Measurements from ENCODE around the gene SSH2.
"Not testable (repeated sequence)": the region's sequence is repeated elsewhere in the genome, so short reads cannot be mapped to it uniquely, and the experiment has no call there.

Gene SSH2, protein sequence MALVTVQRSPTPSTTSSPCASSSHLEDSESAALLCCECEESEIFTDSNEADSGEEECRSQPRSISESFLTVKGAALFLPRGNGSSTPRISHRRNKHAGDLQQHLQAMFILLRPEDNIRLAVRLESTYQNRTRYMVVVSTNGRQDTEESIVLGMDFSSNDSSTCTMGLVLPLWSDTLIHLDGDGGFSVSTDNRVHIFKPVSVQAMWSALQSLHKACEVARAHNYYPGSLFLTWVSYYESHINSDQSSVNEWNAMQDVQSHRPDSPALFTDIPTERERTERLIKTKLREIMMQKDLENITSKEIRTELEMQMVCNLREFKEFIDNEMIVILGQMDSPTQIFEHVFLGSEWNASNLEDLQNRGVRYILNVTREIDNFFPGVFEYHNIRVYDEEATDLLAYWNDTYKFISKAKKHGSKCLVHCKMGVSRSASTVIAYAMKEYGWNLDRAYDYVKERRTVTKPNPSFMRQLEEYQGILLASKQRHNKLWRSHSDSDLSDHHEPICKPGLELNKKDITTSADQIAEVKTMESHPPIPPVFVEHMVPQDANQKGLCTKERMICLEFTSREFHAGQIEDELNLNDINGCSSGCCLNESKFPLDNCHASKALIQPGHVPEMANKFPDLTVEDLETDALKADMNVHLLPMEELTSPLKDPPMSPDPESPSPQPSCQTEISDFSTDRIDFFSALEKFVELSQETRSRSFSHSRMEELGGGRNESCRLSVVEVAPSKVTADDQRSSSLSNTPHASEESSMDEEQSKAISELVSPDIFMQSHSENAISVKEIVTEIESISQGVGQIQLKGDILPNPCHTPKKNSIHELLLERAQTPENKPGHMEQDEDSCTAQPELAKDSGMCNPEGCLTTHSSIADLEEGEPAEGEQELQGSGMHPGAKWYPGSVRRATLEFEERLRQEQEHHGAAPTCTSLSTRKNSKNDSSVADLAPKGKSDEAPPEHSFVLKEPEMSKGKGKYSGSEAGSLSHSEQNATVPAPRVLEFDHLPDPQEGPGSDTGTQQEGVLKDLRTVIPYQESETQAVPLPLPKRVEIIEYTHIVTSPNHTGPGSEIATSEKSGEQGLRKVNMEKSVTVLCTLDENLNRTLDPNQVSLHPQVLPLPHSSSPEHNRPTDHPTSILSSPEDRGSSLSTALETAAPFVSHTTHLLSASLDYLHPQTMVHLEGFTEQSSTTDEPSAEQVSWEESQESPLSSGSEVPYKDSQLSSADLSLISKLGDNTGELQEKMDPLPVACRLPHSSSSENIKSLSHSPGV (N-terminal part only)

DNA sequence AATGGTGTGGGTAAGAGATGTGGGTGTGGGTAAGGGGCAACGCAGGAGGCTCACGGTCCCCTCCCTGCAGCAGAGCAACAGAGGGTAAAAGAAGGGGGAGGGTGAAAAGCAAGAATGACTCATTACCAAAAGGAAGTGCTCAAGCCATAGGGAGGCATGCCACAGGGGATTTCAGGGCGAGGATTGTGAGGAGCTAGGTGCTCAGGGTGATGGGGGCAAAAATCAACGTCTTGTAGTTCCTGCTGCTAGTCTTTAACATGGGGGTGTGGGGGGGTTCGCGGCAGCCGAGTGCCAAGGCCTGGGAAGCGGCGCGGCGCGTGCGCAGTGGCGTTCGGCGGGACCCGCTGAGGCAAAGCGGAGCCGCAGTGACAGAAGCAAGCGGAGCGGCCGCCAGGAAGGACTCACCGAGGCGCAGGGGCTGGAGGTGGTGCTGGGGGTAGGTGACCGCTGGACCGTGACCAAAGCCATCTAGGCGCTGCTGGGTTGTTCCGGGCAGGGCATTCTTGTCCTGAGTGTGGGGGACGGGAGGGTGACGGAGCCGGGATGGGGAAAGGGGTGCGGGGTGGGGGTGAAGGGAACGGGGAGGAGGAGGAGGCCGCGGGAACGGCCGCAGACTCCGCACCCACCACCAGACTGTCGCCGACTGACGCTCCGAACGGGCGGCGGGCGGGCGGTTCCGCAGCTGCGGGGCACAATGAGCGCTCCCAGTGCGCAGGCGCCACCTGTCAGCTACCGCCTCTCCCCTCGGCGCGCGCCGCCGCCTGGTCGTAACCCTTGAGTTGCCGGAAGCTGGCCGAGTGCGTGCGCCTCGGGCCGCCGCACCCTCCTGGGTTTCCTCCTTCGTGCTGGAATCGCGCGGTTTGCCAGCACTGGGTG lies at the start of gene SSH2:
Gene SSH2 (minus strand): TSS at position 696 of the 876 bp plus-strand sequence. CDS start 228 bp downstream, at position 468.
- peak; percentile 83 for DNase-seq

DNA sequence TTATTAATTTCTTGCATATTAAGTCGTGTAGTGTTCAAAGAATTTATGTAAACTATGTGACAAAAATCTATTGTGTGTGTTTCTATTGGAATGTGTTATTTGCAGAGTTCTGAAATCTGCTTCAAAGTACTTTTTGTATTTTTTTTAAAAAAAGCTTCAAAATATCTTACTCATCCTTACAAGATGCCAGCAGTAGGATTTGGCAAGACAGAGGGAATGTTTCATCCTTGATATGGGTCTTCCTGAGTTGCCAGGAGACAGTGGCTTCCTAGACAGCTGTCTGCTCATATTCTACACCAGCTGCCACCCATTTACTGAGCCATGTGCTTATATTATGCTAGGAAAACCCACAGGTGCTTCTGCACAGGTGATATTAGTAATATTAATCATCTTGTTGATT lies 47.8 kb upstream of the SSH2 start:
- no peak for DNase-seq

GRCh38 chr17:29973005-29973404 lies 43.0 kb upstream of the SSH2 start:
- DNase-seq, result no peak

DNA sequence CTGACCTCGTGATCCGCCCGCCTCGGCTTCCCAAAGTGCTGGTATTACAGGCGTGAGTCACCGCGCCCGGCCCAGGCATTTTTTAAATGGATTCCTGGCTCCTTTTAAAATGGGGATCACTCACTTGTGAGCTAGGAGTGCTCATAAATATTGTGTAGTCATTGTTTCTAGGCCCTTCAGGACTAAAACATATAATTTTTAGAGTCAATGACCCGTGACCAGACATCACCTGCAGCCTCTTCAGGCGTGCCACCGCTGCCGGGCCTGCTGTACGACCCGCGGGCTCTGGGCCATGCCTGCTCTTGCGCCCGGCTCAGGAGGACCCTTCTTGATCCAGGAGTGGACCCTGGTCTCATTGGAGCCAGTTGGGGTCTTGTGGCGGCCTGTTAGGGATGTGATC lies 42.2 kb upstream of the SSH2 start:
- DNase-seq, result no peak

DNA sequence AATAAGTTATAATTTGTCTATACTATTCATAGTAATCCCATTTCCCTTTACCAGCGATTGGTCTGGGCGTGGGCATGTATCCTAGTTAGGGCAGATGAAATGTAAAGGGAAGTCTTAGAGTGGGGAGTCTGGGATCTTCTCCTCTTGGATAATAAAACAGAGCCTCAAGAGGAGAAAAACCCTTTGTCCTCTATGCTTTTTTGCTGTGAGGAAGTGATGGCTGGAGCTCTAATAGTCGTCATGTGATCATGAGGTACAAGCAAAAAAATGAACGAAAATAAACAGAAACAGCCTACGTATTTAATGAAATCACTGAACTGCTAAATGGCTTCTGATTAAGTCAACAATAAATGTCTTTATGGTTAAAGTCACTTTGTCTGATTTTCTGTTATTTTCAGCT lies 38.2 kb upstream of the SSH2 start:
- no peak for DNase-seq

GRCh38 chr17:29962656-29963055 lies 32.6 kb upstream of the SSH2 start:
- DNase-seq, result no peak

DNA sequence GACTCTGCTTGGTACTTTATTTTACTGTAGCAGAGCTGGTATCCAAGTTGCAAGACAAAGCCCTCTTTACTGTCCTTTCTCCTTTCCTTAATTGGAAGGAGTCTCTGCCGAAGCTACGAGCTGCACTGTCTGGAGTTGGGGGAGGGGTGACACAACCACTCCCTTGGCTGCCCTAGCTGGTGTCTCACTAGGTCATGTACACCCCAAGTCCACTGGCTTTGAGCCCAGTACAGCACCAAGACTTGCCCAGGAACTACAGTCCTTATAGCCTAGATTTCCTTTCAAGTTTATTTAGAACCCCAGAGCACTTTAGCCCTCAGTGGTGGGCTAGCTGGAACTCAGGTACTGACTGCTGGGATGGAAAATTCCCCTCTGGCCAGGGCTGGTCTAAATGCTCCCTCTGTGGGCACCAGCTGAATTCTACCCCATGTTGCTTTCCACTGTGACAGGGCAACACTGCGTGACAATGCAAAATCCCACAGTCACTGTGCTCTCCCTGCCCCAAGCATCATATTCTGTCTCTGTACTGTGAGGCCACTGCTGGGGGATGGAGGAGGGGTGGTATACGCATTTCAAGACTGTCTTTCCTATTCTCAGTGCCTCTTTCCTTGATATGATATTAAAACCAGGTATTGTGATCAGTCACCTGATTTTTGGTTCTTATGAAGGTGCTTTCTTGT lies 29.8 kb upstream of the SSH2 start:
- no peak for DNase-seq

DNA sequence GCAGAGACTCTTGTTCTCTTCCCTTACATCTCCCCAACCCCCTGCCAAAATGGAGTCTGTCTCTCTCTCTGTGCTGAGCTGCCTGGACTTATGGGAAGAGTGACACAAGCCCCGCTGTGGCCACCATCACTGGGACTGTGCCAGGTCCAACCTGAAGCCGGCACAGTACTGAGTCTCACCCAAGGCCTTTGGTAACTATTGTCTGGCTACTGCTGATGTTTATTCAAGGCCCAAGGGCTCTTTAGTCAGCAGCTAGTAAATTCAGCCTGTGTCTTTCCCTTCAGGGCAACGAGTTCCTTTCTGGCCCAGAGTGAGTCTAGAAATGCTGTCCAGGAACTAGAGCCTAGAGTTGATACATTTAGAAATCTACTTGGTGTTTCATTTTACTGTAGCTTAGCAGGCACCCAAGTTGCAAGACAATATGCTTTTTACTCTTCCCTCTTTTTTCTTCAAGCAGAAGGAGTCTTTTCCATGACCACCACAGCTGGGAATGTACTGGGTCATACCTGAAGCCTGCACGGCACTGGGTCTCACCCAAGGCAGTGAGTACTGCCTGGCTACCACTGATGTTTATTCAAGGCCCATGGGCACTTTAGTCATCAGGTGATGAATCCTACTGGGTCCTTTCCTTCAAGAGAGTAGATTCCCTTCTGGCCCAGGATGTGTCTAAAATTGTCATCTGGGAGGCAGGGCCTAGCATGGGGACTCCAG lies 29.1 kb upstream of the SSH2 start:
- no peak for DNase-seq

- not testable (repeated sequence) for DNase-seq
Observed at GRCh38 chr17:29957488-29957887, 27.5 kb upstream of the SSH2 start.

DNA sequence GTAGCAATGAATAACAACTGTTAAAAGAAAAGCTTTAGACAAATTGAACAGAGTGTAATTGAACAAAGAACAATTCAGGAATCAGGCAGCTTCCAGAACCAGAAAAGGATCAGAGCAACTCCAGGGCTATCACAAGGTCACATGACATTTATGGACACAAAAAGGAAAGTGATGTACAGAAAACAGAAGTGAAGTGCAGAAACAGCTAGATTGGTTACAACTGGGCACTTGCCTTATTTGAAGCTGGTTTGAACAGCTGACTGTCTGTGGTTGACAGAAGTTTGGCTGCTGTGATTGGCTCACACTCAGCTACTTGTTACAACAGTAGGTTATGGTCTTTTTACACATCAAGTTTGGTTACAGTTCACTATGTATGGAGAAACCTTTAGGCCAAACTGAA lies 26.2 kb upstream of the SSH2 start:
- DNase-seq, result no peak

- no peak for DNase-seq
Observed at GRCh38 chr17:29954405-29954804, 24.4 kb upstream of the SSH2 start.

GRCh38 chr17:29949696-29950095 lies 19.7 kb upstream of the SSH2 start:
- no peak for DNase-seq

- no peak for DNase-seq
Observed at GRCh38 chr17:29948448-29949215, 18.6 kb upstream of the SSH2 start.

DNA sequence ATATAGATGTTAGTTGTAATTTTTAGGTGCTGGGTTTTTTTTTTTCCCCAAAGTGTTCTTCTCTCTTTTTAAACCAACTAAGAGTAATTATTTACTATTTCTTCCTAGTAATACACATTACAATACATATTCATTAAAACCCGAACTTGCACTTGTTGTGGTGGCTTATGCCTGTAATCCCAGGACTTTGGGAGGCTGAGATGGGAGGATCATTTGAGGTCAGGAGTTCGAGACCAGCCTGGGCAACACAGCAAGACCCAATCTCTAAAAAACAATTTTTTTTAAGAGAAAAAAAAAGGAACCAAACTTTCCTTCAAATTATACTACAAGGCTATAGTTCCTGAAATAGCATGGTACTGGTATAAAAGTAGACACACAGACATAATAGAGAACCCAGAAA lies 15.3 kb upstream of the SSH2 start:
- no peak for DNase-seq

DNA sequence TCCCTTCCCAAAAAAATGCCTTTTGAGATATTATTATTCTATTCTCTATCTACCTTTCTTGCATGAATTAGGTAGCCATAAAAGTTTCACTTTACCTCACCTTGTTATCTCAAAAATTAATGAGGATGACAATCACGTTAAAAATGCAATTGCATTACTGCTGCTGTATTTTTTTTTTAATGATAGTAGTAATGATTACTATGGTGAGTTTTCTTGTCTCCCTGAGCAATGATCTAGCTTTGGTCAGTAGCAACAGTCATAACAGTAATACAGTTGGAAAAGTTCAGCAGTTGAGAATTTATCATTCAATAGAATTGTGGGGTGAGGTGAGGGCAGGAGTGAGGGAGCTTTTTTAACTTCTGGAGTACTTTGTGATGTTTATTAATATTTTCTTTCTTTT lies 11.3 kb upstream of the SSH2 start, which contains the start of gene EFCAB5:
Gene EFCAB5 (plus strand): TSS at position 301 of the 400 bp plus-strand sequence. CDS start 163 bp downstream, outside the sequence.
- DNase-seq, result no peak

- DNase-seq, result no peak
Observed at GRCh38 chr17:29936724-29937123, 6.7 kb upstream of the SSH2 start.

DNA sequence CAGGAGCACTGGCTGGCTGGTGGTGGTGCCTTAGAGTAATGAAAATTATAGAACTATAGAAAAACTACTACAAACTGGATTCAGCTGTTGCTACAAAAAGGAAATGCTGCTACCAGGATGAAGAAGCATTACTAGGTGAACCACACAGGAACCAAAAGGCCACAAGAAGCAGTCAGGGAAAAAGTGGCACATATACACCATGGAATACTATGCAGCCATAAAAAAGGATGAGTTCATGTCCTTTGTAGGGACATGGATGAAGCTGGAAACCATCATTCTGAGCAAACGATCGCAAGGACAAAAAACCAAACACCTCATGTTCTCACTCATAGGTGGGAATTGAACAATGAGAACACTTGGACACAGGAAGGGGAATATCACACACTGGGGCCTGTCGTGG lies 5.9 kb upstream of the SSH2 start:
- not testable (repeated sequence) for DNase-seq

- DNase-seq, result no peak
Observed at GRCh38 chr17:29933379-29933778, 3.4 kb upstream of the SSH2 start.

GRCh38 chr17:29931231-29931932 lies 1.4 kb upstream of the SSH2 start:
- DNase-seq, result peak; percentile 56

Data from NK-92 treated with Interleukin-12 subunit alpha and Interleukin-12 subunit beta, amount 100 ng/mL, for 24 hours (cell line).